Mesothelial cell of epicardium (in vitro differentiated cells): ENCODE data around the gene PDXDC1. TPM values are rescaled to one million over a fixed set of nuclear protein-coding genes. Genes with fewer than 3 reads are reported as not detected.
"Not testable (repeated sequence)": the region's sequence is repeated elsewhere in the genome, so short reads cannot be mapped to it uniquely, and the experiment has no call there.

ENCODE experiments used
- DNase-seq, 2 experiments: peaks; one replicate each; pipeline ENCODE4 v3.0.0; 2021; ENCODE audit warnings: low spot score in 2 of 2; ENCODE audit not compliant: unreplicated experiment in 2 of 2
- H3K27ac Mint-ChIP-seq: 2 replicates; pipeline ENCODE4 v1.8.0; 2021; ENCODE audit warnings: mixed read lengths
- H3K27me3 Mint-ChIP-seq: 2 replicates; pipeline ENCODE4 v1.8.0; 2021; ENCODE audit warnings: low read depth, mixed read lengths
- H3K36me3 Mint-ChIP-seq: 2 replicates; pipeline ENCODE4 v1.8.0; 2021; ENCODE audit warnings: mixed read lengths
- H3K4me1 Mint-ChIP-seq: 2 replicates; pipeline ENCODE4 v1.8.0; 2021; ENCODE audit warnings: mixed read lengths
- H3K4me3 Mint-ChIP-seq: 2 replicates; pipeline ENCODE4 v1.8.0; 2021; ENCODE audit warnings: mild to moderate bottlenecking, moderate library complexity, mixed read lengths
- H3K9me3 Mint-ChIP-seq: 2 replicates; pipeline ENCODE4 v1.8.0; 2021; ENCODE audit warnings: mixed read lengths
- total RNA-seq: library from RNA; stranded (reverse); gene quantifications from 3 replicates; pipeline ENCODE4 v1.2.1, GENCODE V29; 2021
- TF ChIP-seq, protein P1 (sequence below): fragments of 200-600 bp; sonication (generic); IDR thresholded peaks from one replicate; pipeline ENCODE4 v1.5.0; 2021; ENCODE audit warnings: antibody characterized with exemption; ENCODE audit not compliant: unreplicated experiment

Gene PDXDC1
- total RNA-seq, 1 donor from 2014 or later: 115 TPM

DNA sequence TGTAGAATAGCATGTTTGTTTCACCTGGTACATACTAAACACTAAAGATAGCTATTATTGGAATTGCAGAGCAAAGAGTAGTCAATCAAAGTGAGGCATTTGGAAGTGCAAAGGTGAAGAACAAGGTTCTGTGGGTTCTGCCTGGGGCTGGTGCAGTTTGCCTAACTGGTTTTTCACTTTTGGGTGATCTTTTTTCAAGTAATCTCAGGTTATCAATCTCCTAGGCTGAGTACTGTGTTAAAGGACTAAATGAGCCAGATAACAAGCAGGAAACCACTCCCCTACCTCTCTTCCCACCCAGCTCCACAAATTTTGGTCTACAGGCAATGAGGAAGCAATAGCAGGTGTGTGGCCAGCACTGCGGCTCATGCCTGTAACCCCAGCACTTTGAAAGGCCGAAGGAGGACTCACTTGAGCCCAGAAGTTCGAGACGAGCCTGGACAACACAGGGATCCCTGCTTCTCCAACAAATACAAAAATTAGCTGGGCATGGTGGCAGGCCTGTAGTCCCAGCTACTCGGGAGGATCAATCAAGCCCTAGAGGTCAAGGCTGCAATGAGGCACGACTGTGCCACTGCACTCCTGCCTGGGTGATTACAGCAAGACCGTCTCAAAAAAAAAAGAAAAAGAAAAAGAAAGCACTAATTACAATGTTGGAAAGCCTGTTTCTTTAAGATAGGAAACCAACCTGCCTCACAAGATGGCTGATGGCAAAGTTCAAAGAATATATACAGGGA, 83.0 kb downstream of the PDXDC1 start:
- no peak for DNase-seq
- Mint-ChIP-seq H3K9me3 (no peaks in the 10 kb centered on the region), H3K4me1 (peaks cover 15% of the 10 kb centered on the region), H3K27me3 (no peaks in the 10 kb centered on the region), H3K27ac (peak overlapping the region; percentile 31), H3K36me3 (peaks cover 28% of the 10 kb centered on the region), H3K4me3 (no peak overlapping the region)
- TF ChIP-seq, protein P1, sequence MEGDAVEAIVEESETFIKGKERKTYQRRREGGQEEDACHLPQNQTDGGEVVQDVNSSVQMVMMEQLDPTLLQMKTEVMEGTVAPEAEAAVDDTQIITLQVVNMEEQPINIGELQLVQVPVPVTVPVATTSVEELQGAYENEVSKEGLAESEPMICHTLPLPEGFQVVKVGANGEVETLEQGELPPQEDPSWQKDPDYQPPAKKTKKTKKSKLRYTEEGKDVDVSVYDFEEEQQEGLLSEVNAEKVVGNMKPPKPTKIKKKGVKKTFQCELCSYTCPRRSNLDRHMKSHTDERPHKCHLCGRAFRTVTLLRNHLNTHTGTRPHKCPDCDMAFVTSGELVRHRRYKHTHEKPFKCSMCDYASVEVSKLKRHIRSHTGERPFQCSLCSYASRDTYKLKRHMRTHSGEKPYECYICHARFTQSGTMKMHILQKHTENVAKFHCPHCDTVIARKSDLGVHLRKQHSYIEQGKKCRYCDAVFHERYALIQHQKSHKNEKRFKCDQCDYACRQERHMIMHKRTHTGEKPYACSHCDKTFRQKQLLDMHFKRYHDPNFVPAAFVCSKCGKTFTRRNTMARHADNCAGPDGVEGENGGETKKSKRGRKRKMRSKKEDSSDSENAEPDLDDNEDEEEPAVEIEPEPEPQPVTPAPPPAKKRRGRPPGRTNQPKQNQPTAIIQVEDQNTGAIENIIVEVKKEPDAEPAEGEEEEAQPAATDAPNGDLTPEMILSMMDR: no peak

GRCh38 chr16:15059324-15059723, 84.5 kb downstream of the PDXDC1 start:
- no peak for DNase-seq
- no peak overlapping the region for H3K4me3 Mint-ChIP-seq
- H3K36me3 Mint-ChIP-seq: peaks cover 32% of the 10 kb centered on the region
- H3K9me3 Mint-ChIP-seq: no peaks in the 10 kb centered on the region
- H3K4me1 Mint-ChIP-seq: peaks cover 15% of the 10 kb centered on the region
- no peaks in the 10 kb centered on the region for H3K27me3 Mint-ChIP-seq
- TF ChIP-seq, protein P1: no peak
- no peak overlapping the region for H3K27ac Mint-ChIP-seq

GRCh38 chr16:15062085-15062810, 87.4 kb downstream of the PDXDC1 start:
- H3K4me1 Mint-ChIP-seq, H3K9me3 Mint-ChIP-seq, H3K4me3 Mint-ChIP-seq, H3K27ac Mint-ChIP-seq, DNase-seq, H3K27me3 Mint-ChIP-seq: not testable (repeated sequence)
- H3K36me3 Mint-ChIP-seq: peaks cover 40% of the 10 kb centered on the region

GRCh38 chr16:15065961-15066360, 91.1 kb downstream of the PDXDC1 start:
- H3K4me1 Mint-ChIP-seq, H3K9me3 Mint-ChIP-seq, H3K4me3 Mint-ChIP-seq, DNase-seq, H3K27me3 Mint-ChIP-seq, H3K27ac Mint-ChIP-seq: not testable (repeated sequence)
- H3K36me3 Mint-ChIP-seq: peaks cover 31% of the 10 kb centered on the region

DNA sequence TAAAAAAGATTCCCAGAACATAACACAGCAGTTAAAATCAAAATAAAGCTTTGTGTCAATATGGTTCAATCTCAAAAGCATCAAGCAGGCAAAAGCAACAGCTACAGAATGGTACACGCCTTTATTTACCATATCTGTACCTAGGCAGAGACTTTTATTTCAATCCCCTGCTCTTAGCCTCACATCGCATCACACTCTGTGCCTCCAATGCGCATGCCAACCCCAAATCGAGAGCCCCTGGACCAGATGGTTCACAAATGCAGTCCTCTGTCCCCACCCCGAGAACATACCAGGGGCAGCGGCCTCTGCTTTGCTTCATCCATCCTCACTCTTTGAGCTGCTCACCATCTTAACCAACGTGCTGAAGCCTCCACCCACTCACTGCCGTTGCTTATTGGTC, 91.9 kb downstream of the PDXDC1 start:
- not testable (repeated sequence) for H3K4me1 Mint-ChIP-seq, H3K4me3 Mint-ChIP-seq, DNase-seq, H3K27me3 Mint-ChIP-seq, H3K9me3 Mint-ChIP-seq, H3K27ac Mint-ChIP-seq
- H3K36me3 Mint-ChIP-seq: peaks cover 24% of the 10 kb centered on the region

GRCh38 chr16:15071013-15071412, 96.2 kb downstream of the PDXDC1 start:
- peaks cover 17% of the 10 kb centered on the region for H3K36me3 Mint-ChIP-seq
- not testable (repeated sequence) for H3K4me1 Mint-ChIP-seq, H3K9me3 Mint-ChIP-seq, H3K27ac Mint-ChIP-seq, DNase-seq, H3K27me3 Mint-ChIP-seq, H3K4me3 Mint-ChIP-seq

DNA sequence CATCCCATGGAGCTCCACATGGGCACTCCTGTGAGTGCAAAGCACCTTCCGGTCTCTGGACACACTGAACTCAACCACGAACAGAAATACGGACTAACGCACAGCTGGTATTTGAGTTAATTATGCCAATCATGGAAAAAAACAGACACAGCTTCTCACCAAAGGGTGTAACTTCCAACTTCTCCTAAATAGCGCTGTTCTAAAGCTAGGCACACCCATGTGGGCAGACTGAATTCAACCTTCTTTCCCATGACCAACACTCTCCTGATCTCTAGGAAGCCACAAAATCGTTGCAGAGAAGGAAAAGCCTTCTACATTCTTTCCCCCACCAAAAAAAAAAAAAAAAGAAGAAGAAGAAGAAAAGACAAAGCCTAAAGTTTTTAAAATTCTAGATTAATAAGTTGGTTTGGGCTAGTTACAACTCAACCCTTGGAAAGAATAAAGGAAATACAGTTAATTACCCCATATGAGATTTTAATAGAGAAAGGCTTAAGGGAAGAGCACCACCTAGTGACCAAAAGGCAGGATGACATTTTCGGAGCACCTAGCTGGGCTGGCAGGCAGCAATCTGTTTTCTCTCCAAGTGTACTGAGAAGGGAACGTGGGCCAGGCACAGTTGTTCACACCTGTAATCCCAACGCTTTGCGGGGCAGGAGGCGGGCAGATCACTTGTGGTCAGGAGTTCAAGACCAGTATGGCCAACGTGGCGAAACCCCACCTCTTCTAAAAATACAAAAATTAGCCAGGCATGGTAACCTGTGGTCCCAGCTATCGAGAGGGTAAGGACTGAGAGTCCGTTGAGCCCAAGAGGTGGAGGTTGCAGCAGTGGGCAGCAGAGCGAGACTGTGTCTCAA, 97.3 kb downstream of the PDXDC1 start:
- not testable (repeated sequence) for H3K4me1 Mint-ChIP-seq, H3K4me3 Mint-ChIP-seq, H3K9me3 Mint-ChIP-seq, H3K27ac Mint-ChIP-seq, DNase-seq, H3K27me3 Mint-ChIP-seq
- TF ChIP-seq, protein P1: peak; percentile 66
- peaks cover 24% of the 10 kb centered on the region for H3K36me3 Mint-ChIP-seq
